NCI-H2171 (cell line): Measurements from ENCODE around the gene PLA2G6.
"Not testable (repeated sequence)": the region's sequence is repeated elsewhere in the genome, so short reads cannot be mapped to it uniquely, and the experiment has no call there.

Experiments
- DNase-seq: peaks from one replicate; lab custom pipeline; 2025; lab: John Stamatoyannopoulos, UW

Gene PLA2G6

DNA sequence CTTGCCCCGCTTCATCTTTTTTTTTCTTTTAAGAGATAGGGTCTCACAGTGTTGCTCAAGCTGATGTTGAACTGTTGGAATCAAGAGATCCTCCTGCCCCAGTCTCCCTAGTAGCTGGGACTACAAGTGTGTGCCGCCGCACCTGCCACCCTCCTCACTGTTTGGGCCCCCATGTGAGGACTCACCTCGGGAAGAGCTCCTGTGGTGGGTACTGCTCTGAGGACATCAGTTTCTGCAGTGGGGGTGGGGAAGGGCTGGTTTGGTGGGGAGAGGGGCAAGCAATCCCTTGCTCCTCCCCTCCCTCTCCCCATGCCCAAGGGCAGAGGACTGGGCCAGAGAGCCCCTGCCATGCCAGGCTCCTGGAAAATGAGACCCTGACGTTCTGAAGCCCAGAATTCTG, 96.1 kb downstream of the PLA2G6 start:
- no peak for DNase-seq

DNA sequence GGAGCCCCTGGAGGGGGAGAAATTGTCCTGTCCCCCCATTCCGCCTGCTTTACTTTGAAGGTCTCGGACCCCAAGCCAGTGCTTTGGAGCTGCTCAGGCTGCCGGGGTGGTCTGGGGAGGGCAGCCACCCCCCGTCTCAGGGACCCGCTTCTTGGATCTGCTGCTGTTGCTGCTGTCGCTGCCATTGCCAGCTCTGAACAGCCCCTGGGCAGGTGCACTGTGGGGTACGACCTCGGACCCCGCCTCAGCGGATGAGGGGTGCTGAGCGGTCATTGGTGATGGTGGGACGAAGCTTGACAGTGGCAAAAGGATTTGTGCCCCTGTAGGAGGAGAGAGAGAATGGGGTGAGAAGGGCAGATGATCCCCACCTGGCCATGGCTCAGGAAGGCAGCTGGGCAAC, 96.6 kb downstream of the PLA2G6 start:
- DNase-seq, result no peak

DNA sequence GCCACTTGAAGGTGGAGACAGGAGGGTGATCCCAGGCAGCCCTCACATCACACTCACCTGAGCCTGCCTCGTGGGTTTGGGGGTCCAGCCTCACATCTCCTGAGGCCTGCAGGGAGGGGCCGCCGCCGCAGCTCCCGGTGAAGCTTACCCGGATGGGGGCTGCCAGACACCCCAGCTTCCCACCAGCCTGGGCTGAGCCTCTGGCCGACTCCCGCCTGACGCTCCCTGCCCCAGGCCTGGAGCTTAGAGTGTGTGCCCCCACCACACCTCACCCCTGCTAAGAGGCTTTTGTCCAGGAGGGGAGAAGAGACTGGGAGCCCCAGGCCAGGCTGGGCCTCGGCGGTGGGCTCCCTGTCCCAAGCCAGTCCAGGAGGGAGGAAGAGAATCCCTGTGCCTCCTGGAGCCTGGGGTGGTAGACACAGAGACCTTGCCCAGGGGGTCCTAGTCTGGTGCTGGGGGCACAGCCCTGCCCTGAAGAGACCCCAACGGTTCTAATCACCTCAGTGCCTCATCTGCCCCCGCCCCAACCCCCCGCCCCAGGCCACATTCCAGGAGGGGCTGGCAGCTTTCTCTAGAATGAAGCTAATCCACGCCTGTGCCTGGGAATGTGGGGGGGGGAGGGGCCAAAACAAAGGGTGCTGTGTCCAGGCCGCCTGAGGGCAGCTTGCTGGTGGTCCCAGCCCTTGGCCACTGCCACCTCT, 97.5 kb downstream of the PLA2G6 start, which contains the start of gene SLC16A8:
Gene SLC16A8 (minus strand): TSS at position 254 of the 701 bp plus-strand sequence. CDS start 1,311 bp downstream, outside the sequence.
- no peak for DNase-seq

DNA sequence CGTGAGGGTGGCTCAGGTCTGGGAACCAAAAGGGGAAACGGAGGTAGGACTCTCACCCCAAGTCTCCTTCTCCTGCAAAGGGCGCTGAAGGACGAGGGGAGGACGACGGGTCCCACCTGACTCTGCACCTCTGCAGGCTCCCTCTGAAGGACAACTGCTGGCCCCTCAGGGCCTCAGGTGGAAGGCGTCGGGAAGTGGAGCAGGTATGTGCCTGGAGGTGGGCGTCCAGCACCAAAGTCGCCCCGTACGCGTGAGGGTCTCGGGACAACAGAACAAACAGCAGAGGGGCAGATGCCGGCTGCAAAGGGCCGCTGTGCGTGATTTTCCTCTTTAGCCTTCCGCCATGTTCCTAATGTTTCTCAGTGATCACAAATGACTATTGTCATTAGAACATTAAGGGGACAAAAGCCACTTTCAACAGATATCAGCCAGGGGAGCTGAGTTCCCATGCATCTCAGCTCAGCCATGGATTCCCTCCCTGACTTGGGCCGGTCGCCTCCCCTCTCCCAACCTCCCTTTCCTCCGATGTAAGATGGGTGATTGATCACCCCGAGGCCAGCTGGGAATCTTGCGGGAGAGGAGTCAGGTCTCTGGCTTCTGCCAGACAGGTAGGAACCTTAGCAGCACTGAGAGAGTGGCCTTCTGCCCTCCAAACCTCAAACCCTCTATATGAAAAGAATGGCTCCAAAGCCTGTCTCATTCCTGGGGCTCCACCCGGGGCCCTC, 98.5 kb downstream of the PLA2G6 start:
- no peak for DNase-seq

DNA sequence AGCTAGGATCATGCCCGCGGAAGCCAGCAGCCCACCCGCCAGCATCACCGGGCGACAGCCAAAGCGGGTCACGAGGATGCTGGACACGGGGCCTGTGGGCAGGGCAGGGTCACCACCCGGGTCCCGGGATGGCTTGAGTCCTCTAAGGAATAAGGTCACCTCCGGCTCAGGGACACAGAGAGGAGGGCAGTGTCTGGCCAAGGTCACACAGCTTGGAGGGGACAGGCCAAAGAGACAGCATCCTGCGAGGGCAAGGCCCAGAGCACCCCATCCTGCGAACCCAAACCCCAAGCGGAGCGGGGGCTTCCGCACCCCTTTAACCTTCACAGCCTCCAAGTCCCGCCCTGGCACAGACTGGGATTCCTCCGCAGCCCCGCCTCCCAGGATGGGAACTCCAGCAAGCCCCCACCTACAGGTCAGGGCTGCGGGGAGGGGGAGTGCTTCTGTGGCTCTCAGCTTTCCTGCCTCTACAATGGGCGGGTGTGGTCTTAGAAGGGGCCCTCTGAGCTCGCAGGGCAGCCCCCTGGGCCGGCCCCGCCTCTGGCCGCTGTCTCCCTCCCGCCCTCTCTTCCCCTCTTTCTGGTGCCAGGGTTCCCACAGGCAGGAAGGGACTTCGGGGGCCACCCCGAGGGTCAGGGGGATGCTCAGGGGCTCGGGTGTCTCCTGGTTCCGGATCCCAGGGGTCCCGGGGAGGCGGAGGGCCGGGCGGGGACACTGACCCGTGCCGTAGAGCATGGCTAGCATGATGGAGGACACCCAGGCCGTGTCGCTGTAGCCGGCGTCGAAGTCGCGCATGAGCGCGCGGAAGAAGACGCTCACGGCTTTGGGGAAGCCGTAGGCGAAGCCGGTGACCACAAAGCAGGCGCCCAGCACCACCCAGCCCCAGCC, 99.4 kb downstream of the PLA2G6 start:
- no peak for DNase-seq

DNA sequence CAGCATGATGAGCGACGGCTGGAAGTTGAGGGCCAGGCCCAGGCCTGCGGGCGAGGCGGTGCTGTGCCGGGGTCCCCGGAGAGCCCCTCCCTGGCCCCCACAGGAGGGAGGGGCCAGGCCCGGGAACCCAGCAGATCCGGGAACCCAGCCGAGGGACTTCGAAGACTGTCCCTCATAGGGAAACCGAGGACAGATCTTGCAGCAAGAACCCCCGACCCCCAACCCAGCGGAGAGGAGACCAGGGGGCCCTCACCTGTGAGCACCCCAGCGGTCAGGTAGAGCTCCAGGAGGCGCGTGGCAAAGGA, 100.0 kb downstream of the PLA2G6 start:
- DNase-seq, result no peak

DNA sequence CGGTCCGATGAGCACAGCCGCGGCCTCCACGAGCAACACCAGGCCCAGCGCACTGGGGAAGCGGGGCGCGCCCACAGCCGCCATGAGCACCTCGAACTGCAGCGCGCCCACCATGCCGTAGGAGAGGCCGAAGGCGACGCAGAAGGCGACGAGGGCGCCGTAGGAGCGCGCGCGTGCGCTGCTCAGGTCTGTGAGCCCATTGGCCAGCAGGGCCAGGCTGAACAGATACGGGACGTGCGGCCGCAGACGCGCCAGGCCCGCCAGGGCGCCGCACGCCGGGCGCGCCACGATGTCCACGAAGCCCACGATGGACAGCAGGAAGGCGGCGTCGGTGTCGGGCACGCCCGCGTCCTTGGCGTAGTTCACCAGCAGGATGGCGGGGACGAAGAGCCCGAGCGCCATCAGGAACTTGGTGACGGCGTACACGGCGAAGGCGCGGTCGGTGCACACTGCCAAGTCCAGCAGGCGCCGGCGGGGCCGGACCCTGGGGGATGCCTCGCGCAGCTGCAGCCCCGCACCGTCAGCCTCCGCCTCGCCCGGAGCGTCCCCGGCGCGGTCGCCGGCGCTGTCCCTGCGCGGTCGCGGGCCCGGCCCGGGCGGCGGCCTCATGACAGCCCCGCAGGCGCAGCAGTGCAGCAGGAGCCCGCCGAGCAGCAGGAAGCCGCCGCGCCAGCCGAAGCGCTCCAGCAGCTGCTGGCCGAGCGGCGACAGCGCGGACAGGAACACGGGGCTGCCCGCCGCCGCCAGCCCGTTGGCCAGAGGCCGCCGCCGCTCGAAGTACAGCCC, 100.6 kb downstream of the PLA2G6 start:
- DNase-seq, result no peak

DNA sequence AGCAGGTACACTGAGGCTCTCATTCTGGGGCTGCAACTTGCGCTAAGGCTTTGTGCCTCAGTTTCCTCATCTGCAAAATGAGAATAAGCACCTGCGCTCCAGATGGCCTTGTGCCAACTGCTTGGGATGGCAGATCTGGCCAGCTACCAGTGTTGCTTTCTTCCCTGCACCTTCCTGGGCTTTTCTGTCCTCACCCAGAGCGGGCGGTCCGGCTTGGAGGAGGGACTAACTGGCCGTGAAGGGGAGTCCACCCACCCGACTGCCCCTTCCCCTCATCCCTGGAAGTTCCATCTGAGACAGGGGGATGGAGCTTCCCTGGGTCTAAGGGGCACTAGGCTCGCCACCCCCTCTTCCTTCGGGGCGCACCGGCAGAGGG, 101.2 kb downstream of the PLA2G6 start:
- DNase-seq, result no peak

DNA sequence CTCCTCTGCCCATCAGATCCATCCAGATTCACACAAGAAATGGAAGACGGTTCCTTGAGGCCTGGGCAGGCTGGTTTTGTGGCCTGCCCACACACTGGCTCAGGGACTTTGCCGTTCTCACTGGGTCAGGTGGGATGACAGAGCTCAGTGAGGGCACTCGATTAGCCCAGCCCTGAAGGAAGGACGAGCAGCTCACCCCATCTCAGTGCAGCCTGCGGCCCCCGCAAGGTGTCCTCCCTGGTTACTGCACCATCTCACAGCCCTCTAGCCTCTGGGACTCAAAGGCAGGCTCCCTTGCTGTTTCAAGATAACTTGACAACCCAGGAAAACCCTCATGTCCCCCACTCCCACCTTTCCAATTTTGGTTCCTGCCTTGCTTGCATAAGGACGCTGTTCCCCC, 101.8 kb downstream of the PLA2G6 start:
- DNase-seq, result no peak

DNA sequence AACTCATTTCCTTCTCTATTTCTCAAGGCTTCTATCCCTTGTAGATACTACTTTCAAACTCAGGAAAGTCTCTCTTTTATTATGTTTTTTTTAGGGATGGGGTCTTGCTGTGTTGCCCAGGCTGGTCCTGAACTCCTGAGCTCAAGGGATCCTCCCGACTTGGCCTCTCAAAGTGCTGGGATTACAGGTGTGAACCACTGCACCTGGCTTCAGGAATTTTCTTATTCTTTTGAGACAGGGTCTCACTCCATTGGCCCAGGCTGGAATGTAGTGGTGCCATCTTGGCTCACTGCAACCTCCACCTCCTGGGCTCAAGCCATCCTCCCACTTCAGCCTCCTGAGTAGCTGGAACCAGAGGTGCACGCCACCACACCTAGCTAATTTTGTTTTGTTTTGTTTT, 102.4 kb downstream of the PLA2G6 start:
- not testable (repeated sequence) for DNase-seq

DNA sequence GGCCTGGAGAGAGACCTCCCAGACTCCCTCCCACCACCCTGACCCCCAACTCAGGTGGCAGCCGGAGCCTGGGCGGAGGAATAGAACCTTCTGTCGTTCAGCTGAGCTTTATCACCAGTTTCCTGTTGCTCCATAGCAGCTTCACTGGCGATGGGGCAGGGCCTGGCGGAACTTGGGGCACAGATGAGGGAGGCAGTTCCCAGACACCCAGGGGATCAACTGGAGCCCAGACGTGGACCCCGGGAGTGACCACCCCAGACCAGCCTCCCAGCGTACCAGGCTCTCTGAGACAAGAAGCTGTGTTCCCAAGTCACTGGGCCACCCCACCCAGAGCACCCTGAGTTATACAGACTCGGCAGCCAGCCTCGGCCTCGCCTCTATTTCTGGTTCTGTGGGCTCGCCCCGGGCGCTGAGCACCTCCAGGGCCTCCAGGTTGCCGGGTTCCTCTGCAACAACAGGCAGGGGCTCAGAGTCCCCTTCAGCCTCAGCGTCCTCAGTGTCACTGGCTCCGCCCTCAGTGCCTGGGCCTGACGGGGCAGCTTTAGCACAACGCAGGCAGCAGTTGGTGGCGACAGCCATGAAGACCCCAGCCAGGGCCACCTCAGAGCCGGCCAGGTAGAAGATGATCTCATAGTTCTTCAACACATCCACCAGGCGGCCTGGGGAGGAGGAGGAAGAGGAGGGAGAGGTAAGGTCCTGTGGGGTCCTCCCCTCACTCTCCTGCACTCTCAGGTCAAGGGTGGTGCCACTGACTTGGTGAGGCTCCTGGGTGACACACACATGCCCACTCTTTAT, 103.4 kb downstream of the PLA2G6 start:
- no peak for DNase-seq

DNA sequence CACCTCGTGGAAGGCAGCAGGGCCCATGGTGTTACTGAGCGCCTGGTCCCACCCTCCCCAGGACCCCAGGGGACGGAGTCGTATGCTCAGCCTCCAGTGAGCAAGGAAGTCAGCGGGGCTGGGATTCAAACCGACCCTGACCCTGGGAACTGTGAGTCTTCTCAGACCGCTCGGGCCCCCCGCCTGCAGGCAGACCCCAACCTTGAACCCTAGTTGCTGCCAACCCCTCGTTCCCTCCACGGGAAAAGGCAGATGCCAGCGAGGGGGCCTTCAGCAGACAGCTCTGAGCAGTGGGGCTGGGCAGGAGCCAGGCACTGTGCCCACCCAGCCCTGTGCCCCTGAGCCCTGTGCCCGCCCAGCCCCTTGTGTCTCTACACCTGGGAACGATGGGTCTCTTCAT, 104.0 kb downstream of the PLA2G6 start:
- no peak for DNase-seq

DNA sequence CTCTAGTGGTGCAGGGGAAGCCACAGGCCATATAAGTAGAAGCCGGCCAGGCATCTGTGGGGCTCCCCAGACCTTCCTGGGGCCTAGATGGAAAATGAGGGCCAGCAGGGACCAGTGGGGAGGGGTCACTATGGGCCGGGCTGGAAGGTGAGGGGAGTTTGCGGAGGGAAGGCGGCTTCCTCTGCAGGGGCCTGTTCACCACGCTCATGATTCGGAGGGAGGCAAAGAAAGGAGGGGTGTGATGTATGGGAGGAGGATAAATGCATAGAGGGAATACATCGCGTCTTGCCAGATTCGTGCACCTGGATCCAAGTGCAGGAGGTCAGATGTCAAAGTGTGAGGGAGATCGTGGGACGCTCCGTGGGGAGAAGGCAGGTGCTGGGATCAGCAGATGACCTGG, 104.5 kb downstream of the PLA2G6 start:
- DNase-seq, result no peak

DNA sequence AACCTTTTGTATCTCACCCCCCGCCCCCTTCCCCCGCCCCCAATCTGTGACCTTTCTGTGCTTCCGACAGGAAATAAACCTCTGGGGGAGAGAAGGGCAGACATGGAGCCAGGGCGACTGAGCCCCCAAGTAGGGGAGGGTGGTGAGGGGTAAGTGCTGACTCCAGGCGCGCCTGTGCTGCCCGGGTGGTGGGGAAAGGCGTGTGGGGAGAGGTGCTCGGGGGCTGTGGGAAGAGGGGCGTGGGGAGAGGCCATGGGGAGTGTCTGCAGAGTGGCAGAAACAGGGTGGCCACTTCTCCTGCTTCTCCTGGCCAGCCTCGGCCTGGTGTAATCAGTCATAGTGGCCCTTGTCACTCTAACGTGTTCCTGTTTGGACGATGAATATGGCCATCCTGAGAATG, 105.7 kb downstream of the PLA2G6 start:
- DNase-seq, result no peak

DNA sequence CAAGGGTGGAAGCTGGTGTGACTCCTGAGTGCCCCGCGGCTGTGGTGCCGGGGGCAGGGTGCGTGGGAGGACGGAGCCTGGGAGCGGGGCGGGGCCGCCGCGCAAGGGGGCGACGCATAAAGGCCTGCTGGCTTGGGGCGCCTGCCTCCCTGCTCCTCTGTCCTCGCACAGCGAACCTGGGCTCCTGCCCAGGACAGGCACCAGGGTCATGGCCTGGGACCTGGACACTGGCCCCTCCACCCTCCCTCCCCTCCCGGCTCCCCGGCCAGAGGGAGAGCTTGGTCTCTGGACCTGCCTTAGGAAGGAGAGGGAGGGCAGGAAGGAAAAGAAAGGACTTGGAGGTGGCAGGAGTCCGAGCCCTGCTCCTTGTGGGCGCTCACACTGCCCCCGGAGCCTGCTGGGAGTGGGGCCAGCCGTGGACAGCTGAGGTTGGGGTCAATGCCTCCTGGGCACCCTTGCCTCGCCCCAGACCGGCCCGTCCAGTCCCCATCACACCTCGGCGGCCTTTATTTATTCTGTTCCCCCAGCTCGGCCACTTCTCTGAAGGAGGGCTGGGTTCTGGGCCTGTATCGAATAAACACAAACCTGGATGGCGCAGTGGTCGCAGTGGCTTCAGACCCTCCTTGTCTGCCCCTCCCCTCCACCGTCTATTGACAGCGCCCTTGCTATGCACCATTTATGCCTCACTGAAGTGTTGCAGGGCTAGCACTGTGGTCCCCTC, 106.4 kb downstream of the PLA2G6 start:
- no peak for DNase-seq

DNA sequence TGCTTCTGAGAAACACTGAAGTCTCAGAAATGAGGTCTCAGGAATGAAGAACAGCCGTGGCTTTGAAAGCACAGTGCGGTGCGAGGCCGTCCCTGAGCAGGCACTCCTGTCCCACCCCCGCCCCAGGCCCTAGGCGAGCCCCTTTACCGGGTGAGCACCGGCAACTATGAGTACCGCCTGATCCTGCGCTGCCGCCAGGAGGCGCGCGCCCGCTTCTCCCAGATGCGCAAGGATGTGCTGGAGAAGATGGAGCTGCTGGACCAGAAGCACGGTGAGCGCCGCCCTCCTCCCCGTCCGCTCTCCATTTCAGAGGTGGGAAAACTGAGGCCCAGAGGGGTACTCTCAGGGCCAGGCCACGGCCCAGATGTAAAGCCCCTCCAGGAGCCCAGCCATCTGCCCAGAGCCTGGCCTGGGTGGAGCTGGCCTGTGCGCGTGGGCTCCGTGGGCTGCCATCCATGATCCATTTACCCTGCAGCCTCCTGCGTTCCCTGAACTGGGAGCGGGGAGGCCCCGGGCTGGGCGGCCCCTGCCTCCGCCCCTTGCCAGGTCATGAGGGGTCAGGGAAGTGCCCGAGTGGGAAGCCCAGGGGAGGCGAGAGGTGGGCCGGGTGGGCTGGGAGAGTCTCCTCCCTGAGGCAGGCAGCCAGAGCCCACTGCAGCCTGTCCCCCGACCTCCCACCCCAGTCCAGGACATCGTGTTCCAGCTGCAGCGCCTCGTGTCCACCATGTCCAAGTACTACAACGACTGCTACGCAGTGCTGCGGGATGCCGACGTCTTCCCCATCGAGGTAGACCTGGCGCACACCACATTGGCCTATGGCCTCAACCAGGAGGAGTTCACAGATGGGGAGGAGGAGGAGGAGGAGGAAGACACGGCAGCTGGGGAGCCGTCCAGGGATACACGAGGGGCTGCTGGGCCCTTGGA, 107.2 kb downstream of the PLA2G6 start:
- no peak for DNase-seq

DNA sequence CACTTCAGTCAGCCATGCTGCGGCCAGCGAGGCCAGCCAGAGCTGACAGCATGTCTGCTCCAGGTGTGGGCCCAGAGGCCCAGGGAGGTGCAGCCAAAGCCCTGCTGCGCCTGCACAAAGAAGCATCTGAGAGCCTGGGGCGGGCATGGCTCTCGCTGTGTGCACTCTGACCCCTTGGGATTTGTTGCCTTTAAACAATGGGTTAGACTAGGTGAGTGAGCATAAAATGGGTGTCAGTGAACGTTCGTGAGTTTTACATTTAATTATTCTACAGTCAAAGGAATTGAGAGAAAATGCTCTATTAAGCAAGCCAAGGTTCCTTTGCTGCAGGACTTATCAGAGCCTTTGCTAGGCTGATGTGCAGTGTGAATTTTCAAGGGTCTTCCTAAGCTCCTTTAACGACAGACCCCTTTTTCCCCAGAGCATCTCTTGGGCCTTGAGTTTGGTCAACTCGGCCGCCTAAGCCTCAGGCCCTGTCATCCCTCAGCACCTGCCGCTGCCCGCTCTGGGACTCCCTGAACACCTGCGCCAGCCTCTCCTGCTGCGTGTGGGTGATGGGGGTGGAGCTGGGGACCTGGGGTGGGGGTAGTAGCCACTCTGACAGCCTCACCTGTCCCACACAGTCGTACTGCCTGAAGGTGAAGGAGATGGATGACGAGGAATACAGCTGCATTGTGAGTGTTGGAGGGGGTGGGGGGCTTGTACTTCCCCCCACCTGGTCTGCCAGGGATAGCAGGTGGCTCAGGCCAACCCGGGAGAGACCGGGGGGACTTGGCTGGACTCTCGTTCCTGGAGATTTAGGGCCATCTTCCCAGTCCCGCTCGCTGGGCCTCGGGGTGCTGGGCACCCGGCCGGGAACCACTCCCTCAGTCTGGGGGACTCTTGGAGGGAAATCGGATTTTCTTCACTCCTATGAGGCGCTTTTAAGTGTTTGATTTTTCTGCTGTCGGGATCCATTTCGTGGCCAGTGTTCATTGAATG, 108.2 kb downstream of the PLA2G6 start:
- DNase-seq, result no peak
